Medulla oblongata (tissue), 1 donor: ENCODE data around the gene ZNF423.
A peak's percentile ranks its signal among the peaks of the same experiment; 100 is the strongest.

Source experiments
- DNase-seq: peaks from one replicate; pipeline ENCODE4 v3.0.0-alpha.2; 2015; ENCODE audit errors: extremely low spot score

ZNF423 gene

GRCh38 chr16:49460786-49461470, 395.0 kb downstream of the ZNF423 start:
- no peak for DNase-seq

DNA sequence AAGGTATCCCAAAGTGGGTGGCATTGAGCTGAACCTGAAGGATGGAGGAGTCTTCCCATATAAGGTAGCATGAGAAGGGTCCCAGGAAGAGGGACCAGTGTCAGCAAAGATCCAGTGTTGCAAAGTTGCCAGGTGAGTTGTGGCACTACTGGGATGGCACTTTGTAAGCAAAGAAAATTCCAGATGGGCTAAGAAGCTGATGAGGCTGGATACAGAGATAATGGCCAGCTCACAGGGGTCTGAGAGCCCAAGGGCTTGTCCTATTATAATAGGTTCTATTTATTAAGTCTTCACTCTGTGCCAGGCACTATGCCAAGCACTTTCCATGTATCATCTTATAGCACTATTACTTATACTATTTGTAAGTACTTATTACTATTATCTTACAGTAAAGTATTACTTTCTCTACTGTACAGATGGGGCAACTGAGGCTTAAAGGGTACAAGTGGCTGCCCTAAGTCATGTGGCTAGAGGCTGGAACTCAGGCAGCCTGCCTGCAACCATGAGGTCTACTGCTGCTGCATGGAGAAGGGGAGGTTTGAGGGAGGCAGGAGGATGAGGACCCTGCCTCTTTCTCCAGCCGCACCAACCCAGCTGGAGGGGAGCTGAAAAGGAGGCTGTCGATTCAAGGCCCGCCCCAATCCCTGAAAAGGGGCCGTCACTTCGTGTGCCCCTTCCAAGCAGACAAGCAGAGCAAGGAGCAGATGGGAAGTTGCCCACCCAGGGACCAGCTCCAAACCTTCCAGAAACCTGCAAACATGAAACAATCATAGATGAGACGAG, 395.8 kb downstream of the ZNF423 start:
- no peak for DNase-seq

DNA sequence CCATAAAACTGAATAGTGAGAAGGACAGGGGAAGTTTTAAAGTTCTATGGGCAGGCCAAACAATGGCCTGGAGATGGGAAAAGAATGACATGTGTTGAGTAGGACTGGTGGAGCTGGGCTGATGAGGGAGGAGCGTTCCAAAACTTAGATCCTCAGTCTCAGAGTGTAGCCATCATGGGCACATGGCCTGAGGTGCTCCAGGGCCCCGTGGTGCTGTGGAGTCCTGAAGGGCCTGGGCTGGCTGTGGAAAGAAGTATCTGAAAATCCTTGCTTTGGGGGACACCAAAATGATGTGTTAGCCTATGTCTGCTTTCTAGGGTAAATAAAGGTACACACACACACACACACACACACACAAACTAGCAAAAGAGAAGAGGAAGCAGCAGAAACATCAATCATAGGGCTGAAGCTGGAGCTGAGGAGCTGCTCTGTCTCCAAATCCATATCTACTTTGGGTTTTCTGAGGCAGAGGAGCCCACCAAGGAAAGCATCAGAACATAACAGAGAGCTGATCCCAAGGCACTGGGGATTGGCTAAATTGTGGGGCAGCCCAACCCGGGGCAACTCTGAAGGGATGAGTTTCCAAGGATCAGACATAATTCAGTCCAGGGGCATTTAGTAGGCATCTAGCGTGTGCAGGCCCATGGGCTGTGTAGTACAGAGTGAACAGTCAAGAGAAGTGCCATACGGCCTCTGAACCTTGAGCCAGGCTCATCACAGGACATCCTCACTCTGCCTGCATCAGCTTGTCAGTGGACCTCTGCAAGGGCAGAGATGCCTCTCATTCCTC, 397.1 kb downstream of the ZNF423 start:
- no peak for DNase-seq

GRCh38 chr16:49458243-49458642, 397.7 kb downstream of the ZNF423 start:
- DNase-seq = no peak

- no peak for DNase-seq
Measured at GRCh38 chr16:49457196-49457595, 398.7 kb downstream of the ZNF423 start.

DNA sequence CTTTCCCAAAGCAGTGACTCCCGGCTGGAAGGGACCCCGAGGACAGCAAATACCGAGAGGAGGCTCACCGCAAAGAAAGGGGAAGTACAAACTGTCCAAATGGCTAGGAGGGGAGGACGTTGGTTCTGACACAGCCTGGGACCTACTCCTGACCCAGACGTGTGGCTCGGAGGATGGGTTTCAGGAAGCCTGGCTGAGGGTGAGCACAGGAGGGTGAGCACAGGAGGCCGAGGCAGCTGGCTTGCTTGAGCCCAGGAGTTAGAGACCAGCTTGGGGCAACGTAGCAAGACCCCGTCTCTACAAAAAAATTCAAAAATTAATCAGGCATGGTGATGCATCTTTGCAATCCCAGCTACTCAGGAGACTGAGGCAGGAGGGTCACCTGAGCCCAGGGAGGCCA, 399.1 kb downstream of the ZNF423 start:
- DNase-seq = no peak

- DNase-seq = no peak
Measured at GRCh38 chr16:49455991-49456745, 399.7 kb downstream of the ZNF423 start.

- no peak for DNase-seq
Measured at GRCh38 chr16:49455181-49455990, 400.5 kb downstream of the ZNF423 start.

DNA sequence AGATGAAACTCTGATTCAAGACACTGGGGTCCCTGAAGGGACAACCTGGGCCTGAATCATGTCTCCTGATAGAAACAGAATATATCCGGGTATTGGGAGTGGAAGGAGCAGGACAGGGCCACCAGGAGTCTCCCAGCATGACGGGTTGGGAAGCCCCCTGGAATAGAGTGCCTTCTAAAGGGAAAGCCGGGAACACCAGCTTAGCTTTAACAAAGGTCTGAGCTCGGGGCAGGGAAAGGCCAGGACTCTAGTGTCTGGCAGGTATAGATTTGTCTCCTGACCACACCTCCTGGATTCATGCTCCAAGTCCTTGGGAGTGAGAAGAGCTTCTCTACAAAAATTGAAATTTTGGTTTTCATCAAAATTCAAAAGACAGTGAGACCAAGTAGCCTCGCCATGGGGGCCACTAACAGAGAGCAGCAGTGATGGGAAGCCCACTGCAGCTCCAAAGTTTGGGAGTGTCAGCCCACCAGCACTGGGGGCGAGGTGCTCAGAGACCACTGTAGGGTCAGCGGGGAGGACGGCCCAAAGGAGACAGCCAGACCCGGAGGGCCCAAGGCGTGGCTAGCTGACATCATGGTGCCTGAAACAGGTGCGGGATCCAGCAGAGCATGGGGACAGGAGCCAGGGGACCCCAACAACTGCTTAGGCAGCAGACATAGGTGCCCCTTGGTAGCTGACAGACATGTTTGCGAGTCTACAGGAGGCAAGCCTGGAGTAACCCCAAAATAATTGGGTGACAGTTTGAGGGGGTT, 401.3 kb downstream of the ZNF423 start:
- DNase-seq = no peak

DNA sequence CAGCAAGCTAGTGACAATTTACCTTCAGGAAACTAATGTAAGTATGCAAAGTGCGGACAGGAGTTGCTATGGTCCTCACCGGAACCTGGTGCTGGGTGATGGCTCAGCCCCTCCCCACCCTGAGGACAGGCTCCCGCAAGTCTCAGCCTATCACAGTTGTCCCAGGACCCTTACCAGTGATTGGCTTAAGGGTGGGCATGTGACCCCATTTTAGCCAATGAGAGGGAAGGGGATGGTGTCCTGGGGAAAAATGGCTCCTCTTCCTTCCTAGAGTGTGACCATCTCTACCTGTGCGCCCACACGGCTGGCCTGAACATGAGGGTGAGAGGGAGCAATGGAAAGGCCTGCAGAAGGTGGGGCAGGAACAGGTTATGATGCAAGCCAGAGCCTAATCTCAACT, 401.9 kb downstream of the ZNF423 start:
- no peak for DNase-seq

DNA sequence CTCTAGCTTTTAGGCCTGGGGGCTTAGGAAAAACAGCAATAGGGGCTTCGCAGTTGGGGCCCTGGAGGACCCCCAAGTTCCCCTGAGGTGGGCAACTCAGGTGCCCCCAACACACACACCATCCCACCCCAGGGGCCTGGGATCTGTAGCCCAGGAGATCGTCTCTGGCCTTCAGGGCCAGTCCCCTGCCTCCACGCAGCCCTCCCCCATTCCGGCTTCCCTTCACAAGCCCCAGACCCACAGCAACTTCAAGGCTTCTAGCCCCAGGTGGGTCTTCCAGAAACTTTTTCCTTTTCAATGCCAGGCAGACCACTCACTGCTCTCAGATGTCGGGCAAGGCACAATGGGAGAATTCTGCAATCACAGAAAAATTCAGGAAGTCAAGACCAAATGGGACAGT, 402.9 kb downstream of the ZNF423 start:
- DNase-seq = no peak

- no peak for DNase-seq
Measured at GRCh38 chr16:49452578-49452977, 403.3 kb downstream of the ZNF423 start.

DNA sequence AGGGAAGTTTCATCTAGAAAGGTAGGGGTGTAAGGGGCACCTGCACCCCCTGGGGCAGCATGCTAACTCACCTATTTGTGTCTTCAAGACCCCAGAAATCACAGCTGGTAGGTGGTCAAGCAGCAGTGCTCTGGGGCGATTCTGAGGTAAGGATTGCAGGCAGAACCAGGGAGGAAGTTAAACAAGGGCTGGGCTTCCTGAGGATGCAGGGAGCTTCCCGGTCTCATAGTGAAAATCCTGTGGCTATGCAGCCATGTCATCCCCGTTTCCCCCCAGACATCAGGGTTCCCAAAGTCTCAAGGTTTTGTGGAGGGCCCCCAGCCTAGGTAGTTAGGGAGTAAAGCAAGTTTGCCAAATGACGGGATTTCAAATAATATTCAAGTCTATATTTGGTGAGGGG, 403.8 kb downstream of the ZNF423 start:
- no peak for DNase-seq

DNA sequence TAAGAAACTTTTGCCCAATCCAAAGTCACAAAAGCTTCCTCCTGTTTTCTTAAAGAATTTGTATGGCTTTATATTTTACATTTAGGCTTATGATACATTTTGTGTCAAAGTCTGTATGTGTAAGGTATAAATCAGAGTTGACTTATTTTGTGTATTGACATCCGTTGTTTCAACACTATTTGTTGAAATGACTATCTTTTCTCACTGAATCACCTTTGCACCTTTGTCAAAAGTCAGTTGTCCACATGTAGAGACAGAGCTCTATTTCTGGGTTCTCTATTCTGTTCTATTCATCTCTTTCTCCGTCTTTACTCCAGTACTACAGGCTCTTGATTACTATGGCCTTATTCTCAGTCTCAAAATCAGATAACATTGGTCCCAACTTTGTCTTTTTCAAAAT, 409.1 kb downstream of the ZNF423 start:
- DNase-seq = no peak

GRCh38 chr16:49443576-49443975, 412.3 kb downstream of the ZNF423 start:
- no peak for DNase-seq

DNA sequence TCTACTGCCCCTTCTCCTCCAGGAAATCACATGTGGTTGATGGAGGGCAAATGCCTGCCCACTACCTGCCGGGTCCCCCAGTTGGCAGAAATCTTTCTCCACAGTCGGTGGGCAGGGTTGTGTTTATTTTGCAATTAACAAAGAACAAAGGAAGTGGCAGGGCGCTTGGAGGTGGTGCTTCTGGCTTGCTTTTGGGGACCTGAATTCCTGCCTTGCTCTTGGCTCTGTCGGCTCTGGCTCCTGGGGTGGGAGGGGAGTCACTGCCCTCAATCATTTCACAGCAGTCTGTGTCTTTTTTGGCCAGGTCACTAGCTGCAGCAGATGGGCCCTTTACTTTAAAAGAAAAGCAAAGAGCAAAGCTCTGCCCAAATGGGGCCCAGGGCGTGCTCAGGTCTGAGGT, 413.1 kb downstream of the ZNF423 start:
- DNase-seq = no peak

DNA sequence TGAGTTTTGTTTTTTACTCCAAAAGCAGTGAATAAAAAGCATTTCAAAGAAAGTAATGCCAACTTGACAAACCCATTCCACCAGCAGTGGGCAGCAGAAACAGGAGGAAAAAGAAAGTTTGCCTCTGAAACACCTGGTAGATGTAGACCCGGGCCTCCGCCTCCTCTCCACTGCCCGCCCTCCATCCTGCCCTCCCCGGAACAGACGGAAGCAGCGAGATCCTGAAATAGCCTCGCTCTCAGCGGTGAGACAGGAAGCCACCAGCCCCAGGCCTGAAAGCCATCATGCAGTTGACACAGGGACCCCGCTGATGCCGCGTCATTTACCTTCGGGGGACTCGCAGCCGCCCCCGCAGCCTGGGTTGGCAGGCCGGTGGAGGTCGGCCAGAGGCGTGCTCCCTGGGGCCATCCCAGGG, 414.5 kb downstream of the ZNF423 start:
- DNase-seq = no peak

DNA sequence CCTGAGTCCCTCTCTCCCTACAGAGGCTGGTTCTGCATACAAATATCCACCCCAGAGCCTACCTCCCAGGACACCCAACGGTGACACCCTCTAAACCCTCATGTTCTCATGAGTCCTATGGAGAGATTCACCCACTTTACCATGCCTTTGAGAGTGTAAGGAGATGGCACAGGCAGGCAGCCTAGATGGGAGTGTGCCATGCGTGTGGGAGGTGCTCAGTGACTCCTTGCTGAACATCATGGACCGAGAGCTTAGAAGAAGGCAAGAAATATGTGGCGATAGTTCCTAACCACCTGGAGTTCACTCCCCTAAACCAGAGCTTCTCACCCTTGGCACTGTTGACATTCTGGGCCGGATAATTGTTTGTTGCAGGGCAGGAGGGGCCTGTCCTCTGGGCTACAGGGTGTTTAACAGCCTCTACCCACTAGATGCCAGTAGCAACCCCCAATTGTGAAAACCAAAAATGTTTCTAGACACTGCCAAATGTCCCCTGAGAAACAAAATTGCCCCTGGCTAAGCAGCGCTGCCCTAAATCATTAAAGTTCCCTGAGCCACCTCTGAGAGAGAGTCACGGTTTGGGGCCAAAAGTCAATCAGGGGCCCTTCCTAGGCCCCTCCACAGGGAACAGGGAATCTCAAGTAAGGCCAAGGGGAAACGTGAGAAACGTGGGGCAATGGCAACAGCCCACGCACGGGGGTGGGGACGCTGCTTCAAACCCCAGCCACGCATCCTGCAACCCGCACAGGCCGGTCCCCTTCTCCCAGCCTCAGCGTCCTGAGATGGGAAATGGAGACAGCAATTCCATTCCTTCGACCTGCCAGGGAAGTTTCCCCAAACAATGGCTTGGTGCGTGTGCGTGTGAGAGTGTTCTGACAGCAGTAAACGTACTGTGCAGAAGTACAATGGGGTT, 415.5 kb downstream of the ZNF423 start:
- peak; percentile 6 for DNase-seq

GRCh38 chr16:49439676-49440075, 416.2 kb downstream of the ZNF423 start:
- no peak for DNase-seq
